Measurements from ENCODE around the gene ERBB4. TPM values are rescaled to one million over a fixed set of nuclear protein-coding genes. Genes with fewer than 3 reads are reported as not detected.

ERBB4 gene
- total RNA-seq, 4 donors from 2014 or later = 0.59 to 1.5 (median 0.83) TPM

DNA sequence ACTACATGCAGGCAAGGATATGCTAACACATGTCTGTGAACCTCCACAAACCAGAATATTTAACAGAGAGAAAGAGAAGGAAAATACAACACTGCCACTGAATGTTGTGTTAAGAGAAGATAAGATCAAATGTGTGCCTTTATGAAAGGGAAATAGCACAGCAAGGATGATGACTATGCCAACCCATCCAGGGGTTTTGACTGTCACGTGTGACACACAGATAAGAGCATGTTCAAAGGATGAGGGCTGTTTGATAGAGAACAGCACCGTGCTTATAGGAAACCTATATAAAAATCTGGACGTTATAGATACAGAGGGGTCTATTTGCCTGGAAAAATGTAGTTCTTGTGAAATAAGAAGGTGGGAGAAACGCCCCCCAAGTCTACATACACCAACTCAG is 1070.4 kb downstream of the ERBB4 start:
- no peak for TF ChIP-seq POLR2A (IDR thresholded peaks at IDR 0.05)
- TF ChIP-seq, protein P1, sequence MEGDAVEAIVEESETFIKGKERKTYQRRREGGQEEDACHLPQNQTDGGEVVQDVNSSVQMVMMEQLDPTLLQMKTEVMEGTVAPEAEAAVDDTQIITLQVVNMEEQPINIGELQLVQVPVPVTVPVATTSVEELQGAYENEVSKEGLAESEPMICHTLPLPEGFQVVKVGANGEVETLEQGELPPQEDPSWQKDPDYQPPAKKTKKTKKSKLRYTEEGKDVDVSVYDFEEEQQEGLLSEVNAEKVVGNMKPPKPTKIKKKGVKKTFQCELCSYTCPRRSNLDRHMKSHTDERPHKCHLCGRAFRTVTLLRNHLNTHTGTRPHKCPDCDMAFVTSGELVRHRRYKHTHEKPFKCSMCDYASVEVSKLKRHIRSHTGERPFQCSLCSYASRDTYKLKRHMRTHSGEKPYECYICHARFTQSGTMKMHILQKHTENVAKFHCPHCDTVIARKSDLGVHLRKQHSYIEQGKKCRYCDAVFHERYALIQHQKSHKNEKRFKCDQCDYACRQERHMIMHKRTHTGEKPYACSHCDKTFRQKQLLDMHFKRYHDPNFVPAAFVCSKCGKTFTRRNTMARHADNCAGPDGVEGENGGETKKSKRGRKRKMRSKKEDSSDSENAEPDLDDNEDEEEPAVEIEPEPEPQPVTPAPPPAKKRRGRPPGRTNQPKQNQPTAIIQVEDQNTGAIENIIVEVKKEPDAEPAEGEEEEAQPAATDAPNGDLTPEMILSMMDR (IDR thresholded peaks at IDR 0.05) = no peak
- 52 to 58% methylated on average over 4 of the region's 4 CpGs for WGBS, 2 donors
- H3K4me3 ChIP-seq (ENCODE audit: low read depth, poor library complexity, severe bottlenecking) = no peak overlapping the region
- intact Hi-C loops (cut with DNase I; ENCODE audit: low total_unique reads) = no loop called here
- DNase-seq (ENCODE audit: low spot score in 2 of 2) = no peak

DNA sequence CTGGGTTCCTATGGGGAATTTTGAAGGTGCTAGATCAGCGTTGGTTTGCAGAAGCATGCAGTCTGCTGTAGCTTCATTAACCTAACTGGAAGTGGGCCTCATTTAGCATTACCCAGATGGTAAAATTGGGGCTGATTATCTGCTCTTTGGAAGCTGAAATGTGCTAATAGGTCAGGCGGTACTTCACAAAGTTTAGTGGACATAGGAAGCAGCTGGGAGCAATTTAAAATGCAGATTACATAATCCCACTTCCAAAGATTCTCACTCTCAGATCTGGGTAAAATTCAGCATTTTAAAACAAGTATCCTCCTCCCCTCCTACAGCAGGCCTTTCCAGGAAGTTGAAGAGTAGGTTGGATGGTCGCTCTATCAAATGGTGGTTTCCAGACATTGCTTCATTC is 1075.2 kb downstream of the ERBB4 start:
- WGBS, 2 donors = 66 to 72% methylated on average over 3 of the region's 3 CpGs
- DNase-seq (ENCODE audit: low spot score in 2 of 2) = no peak
- H3K4me3 ChIP-seq (ENCODE audit: low read depth, poor library complexity, severe bottlenecking) = no peak overlapping the region
- TF ChIP-seq POLR2A (IDR thresholded peaks at IDR 0.05) = no peak
- TF ChIP-seq, protein P1 (IDR thresholded peaks at IDR 0.05) = no peak
- intact Hi-C loops (cut with DNase I; ENCODE audit: low total_unique reads) = no loop called here

DNA sequence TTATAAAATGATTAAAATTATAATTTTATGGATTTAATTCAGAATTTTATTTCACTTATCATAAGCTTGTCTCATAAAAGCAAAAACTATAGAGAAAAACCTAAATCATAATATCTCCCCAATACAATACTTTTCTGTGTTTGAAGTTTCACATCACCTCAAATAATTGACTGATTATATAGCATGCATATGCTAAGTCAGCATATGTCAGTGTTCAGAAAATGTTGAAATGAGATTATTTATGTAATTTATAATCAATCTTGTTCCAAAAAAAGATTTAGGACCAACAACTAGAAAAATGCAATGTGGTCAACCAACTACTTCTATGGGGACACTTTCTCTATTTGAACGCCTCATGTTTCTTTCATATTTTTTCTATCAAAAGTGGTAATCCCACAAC is 1079.6 kb downstream of the ERBB4 start:
- no peak for DNase-seq (ENCODE audit: low spot score in 2 of 2)
- intact Hi-C loops (cut with DNase I; ENCODE audit: low total_unique reads) = loop anchor here (10.0 kb wide), 1 partner anchor 806 kb away; no protein-coding TSS in a partner anchor
- WGBS, 2 donors = 93% methylated on average over 1 of the region's 1 CpG
- no peak overlapping the region for H3K4me3 ChIP-seq (ENCODE audit: low read depth, poor library complexity, severe bottlenecking)
- TF ChIP-seq, protein P1 (IDR thresholded peaks at IDR 0.05) = no peak
- no peak for TF ChIP-seq POLR2A (IDR thresholded peaks at IDR 0.05)

DNA sequence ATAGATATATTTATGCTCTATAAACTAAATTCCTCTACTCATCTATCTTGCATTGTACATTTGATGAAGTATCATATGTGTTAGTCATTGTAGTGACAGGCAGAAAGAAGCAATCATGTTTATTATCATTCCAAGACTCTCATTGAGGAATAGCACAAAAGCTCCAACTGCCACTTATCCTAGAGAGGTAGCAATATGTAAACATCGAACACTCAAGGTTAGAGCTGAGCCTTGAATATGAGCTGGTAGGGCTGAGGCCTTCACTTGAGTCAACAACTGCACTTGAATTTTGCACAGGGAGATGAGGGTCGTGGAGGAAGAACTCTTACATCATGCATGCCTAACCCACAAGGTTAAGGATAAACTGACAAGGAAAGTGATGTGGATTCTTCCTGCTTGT is 1081.3 kb downstream of the ERBB4 start:
- 70 to 78% methylated on average over 2 of the region's 2 CpGs for WGBS, 2 donors
- TF ChIP-seq POLR2A (IDR thresholded peaks at IDR 0.05) = no peak
- TF ChIP-seq, protein P1 (IDR thresholded peaks at IDR 0.05) = no peak
- DNase-seq (ENCODE audit: low spot score in 2 of 2) = no peak
- H3K4me3 ChIP-seq (ENCODE audit: low read depth, poor library complexity, severe bottlenecking) = no peak overlapping the region
- intact Hi-C loops (cut with DNase I; ENCODE audit: low total_unique reads) = loop anchor here (10.0 kb wide), 1 partner anchor 807 kb away; no protein-coding TSS in a partner anchor

DNA sequence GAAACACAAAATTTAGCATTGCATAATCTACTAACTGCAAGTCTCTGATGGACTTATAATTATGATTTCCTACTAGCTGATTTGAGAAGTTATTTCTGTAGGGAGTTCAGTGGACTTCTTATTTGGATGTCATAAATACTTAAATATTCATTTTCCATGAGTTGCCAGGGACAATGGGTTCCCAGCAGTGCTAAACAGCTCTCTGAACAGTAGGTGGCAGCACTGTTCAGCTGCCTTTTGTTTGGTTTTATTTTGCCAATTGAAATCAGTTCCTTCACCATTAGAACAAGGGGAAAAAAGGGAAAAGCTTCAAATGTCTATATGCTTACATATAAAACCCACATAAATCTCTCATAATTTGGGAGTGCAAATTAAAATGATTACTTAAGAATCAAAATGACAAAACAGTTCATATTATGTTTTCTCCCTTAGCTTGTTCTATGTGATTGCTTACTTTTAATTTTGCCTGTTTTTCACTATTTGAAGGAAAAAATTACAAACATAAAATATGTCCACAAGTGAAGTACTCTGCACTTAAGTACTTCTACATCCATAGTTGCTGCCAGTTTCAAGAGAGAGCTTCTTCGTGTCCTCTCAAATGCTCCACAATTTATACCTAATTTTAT is 1083.3 kb downstream of the ERBB4 start:
- whole genome bisulfite sequencing, 2 donors = 73 to 91% methylated on average over 1 of the region's 1 CpG
- TF ChIP-seq, protein P1 (IDR thresholded peaks at IDR 0.05) = no peak
- TF ChIP-seq POLR2A (IDR thresholded peaks at IDR 0.05) = no peak
- H3K4me3 ChIP-seq (ENCODE audit: low read depth, poor library complexity, severe bottlenecking) = no peak overlapping the region
- DNase-seq (ENCODE audit: low spot score in 2 of 2) = no peak
- intact Hi-C loops (cut with DNase I; ENCODE audit: low total_unique reads) = loop anchor here (10.0 kb wide), 1 partner anchor 809 kb away; no protein-coding TSS in a partner anchor

DNA sequence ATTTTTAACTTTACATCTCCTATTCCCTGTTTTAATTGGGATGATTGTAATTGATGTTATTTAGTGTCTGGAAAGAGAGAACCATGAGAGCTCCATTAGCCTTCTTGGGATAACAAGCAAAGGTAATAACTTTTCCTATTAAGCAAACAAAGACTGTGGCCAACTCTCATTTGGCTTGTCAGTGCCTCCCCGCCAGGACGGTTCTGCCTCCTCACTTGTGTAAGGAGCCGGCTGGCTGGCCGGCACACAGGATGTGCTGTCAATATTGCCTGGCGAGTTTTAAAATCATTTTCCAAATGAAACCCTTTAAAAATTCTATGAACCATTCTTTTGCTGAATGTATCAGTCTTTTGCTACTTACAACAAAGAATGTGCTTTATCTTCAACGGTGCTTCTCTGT is 1083.9 kb downstream of the ERBB4 start:
- 36 to 47% methylated on average over 6 of the region's 6 CpGs for WGBS, 2 donors
- H3K4me3 ChIP-seq (ENCODE audit: low read depth, poor library complexity, severe bottlenecking) = no peak overlapping the region
- intact Hi-C loops (cut with DNase I; ENCODE audit: low total_unique reads) = loop anchor here (10.0 kb wide), 1 partner anchor 810 kb away; no protein-coding TSS in a partner anchor
- TF ChIP-seq, protein P1 (IDR thresholded peaks at IDR 0.05) = no peak
- TF ChIP-seq POLR2A (IDR thresholded peaks at IDR 0.05) = no peak
- no peak for DNase-seq (ENCODE audit: low spot score in 2 of 2)

All from lower leg skin (tissue), 4 donors.